COLO829 (cell line): Measurements from ENCODE around the gene CD40LG.

Source experiments
- DNase-seq: peaks from one replicate; pipeline ENCODE4 v3.0.0; 2012; ENCODE audit warnings: low spot score

The CD40LG gene

GRCh38 chrX:136697156-136697555, 49.2 kb downstream of the CD40LG start:
- DNase-seq = no peak

DNA sequence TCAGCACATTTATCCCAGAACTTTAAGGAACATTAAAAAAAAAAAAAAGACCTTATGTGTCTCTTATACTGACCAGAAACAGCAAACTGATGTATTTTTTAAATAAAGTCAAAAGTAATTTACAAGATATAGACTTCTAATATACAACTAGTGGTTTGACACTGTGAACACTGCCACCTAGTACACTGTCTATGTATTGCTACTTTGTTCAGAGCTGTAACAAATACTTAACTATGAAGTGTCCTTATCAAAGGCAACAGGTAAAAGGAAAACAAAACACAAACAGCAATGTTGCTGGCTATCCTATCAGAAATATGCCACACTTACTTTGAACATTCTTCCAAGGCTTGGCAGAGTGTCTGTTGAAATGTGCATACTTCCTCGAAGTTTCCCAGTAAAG, 60.4 kb downstream of the CD40LG start:
- DNase-seq = no peak
